ENCODE data around the gene CNKSR3.

The CNKSR3 gene

GRCh38 chr6:154478021-154478700 lies 32.3 kb downstream of the CNKSR3 start:
- FAIRE-seq = no peak

GRCh38 chr6:154476494-154476893 lies 34.0 kb downstream of the CNKSR3 start:
- no peak for FAIRE-seq

- no peak for FAIRE-seq
Observed at GRCh38 chr6:154474648-154475428, 35.6 kb downstream of the CNKSR3 start.

DNA sequence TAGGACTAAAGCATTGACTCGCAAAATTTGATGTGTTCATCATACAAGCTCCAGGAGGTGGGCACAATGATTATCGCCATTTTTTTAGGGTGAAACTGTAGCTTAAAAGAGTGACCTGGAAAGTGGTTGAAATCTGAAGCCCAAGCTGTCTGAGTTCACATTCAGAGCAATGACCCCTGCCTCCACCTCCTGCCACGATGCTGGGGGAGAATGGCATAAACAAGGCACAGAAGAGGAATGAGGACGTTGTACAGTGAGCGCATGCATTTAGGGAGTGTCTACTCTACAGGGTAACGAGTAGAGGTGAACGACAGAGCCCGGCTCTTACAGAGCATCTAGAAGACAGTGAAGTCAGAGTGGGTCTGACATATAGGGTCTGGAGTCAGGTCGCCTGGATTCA lies 37.2 kb downstream of the CNKSR3 start:
- FAIRE-seq = no peak

DNA sequence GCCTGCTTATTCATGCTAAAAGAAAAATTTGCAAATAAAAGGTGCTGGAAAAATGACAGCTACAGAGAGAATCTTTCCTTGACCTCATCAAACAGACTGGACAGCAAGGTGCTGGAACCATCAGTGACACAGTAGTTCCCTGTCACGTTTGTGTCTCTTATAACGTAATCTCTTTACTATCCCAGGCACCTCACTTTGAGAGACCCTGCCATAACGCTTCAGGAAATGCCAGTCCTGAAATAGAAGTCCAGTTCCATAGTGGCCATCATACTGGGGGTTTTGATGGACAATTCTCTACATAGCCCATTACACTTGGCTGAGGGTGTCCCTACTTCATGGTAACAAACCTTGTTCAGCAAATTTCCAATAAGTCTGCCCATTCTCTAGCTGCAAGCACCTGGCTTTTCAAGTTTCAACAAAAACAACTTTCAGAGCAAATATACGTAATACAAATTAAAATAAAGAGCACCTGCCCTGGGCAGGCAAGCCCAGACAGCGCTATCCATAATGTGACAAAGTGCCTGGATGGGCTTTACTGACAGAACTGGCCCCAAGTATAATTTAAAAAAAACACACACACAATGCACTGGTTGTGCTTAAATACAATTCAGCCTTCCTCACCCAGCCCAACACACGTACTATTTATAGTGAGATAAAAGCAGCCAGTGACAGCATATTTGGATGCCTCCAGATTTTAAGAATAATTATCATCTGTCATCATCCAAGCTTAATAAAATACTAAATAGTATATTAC lies 38.7 kb downstream of the CNKSR3 start:
- no peak for FAIRE-seq

DNA sequence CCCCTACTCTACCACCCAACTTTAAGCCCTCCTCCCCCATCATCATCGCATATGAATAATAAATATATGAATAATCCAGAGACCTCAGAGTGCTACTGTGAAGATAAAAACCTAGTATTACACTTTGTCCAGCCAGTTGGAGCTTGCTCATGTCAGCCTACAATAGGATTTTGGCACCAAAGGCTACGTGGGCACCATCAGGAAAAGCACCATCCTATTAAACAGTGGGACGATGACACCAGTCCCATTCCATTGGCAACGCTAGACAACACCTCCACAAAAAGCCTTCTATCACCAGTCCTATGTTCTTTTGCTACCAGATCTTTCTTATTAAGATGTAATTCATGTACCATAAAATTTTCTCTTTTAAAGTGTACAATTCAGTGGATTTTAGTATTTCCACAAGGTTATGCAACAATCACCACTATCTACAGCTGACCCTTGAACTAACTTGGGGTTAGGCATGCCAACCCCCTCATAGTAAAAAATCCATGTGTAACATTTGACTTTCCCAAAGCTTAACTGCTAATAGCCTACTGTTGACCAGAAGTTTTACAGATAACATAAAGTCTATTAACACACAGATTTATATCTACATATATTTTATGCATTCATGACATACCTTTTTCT lies 41.1 kb downstream of the CNKSR3 start:
- no peak for FAIRE-seq

- FAIRE-seq = no peak
Observed at GRCh38 chr6:154468760-154469159, 41.7 kb downstream of the CNKSR3 start.

- FAIRE-seq = no peak
Observed at GRCh38 chr6:154466971-154467679, 43.4 kb downstream of the CNKSR3 start.

DNA sequence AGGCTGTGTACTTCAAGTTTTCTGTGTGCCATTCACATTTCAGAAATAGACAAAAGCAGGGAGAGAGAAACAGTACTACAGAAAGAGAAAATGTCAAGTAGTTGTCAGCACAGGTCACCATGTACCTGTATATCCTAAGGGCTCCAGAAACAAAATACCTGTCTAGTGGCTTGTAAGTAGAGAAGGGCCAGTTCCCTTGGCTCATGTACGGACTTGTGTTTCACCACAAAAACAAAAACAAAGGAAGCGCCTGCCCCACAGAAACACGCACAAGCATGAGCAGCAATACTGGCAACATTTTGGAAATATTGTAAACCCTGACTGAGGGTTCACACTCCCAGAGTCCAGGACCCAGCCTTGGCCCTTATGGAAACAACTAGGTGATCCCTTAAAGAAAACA lies 44.3 kb downstream of the CNKSR3 start:
- FAIRE-seq = no peak

GRCh38 chr6:154463573-154464419 lies 46.7 kb downstream of the CNKSR3 start:
- FAIRE-seq = no peak

GRCh38 chr6:154462425-154462824 lies 48.1 kb downstream of the CNKSR3 start:
- no peak for FAIRE-seq

- no peak for FAIRE-seq
Observed at GRCh38 chr6:154461348-154461747, 49.1 kb downstream of the CNKSR3 start.

- no peak for FAIRE-seq
Observed at GRCh38 chr6:154460306-154461071, 50.0 kb downstream of the CNKSR3 start.

DNA sequence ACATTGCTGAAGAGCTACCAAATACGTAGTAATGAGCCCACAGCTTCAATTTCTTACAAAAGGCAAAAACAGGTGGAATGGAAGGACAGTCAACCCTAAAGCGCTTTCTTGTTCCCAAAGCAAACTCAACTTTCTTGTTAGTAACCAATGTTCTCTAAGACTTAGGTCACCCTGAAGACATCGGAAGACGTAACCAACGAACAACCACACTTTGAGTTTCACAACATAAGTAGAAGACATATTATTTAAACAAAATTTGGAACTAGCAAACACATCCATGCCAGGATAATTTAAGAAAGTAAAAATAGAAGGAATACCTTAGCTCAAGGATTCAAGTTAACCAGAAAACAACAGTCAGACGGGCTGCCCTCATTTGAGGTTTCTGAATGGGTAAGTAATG lies 51.0 kb downstream of the CNKSR3 start:
- FAIRE-seq = no peak

DNA sequence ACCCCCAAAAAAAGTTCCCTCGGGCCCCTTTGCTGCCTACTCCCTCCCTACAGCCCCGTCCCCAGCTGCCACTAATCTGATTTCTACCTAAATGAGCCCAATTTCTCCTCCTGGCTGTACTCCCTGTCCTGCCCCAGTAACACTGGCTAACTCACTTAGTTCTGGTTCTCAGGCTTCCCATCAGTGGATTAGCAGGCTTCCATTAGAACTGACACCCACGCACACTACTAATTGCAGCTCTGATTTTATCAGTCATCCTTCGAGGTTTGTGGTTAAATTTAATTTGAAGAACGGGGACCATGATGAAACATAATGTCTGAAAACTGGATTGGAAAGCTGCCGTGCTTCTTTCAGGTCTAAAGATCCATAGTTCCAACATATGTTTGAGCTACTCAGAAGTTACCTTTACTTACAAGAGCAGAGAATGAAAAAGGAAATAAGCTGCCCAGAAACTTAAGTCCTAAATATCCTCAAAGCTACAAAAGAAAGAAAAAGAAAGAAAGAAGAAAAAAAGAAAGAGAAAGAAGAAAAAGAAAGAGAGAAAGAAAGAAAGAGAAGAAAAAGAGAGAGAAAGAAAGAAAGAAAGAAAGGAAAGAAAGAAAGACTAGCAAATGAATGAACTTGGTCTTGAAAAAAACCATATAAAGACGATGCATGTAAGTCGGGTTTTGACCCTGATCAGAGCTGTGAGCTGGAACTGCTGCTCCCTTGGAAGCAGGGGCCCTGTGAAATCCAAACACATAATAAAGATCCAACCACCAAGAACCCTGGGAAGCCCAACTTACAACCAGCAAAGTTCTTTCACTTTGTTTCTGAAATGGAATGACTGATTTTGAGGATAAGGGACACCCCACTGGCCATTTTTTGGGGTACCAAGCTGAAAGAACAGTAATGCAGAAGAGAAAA lies 51.7 kb downstream of the CNKSR3 start:
- no peak for FAIRE-seq

DNA sequence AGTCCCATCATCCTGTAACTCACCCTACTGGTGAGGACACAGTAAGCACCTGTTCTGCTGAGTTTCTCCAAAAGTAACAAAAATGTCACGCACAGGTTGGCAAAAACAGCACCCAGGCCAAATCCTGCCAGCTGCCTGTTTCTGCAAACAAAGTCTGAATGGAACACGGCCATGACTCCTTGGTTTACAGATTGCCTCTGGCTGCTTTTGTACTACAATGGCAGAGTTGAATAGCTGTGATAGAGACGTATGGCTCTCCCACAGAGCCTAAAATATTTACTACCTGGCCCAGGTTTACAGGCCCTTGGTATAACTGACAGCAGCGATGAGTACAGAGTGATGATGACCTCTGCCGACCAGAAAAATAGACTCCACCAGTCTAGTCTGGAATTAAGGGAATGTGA lies 52.6 kb downstream of the CNKSR3 start:
- no peak for FAIRE-seq

GRCh38 chr6:154457046-154457713 lies 53.3 kb downstream of the CNKSR3 start:
- FAIRE-seq = no peak

DNA sequence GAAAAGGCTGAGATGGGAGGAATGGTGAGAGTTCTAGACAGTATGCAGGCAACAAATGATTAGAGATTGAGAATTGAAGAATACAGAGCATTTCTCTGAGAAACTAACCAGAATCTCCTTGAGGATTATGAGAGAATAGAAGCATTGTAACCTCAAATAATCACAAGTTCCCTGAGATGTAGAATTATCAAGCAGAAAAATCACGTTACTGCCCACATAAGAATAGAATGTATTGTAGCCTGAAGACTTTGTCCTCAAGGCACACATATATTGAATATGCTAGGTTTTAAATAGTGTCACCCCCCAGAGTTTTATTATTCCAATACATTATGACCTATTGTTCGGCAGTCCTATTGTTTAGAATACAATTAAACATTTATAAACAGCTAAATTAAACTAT lies 57.2 kb downstream of the CNKSR3 start:
- FAIRE-seq = no peak

- FAIRE-seq = no peak
Observed at GRCh38 chr6:154450498-154450897, 60.0 kb downstream of the CNKSR3 start.
